Esophagus squamous epithelium (tissue), 5 donors: ENCODE results near the gene FTSJ1. TPM values are rescaled to one million over a fixed set of nuclear protein-coding genes. Genes with fewer than 3 reads are reported as not detected.
"Not testable (repeated sequence)": the region's sequence is repeated elsewhere in the genome, so short reads cannot be mapped to it uniquely, and the experiment has no call there.

Source experiments
- DNase-seq: peaks from one replicate; lab custom pipeline; 2025; lab: John Stamatoyannopoulos, UW
- H3K27ac ChIP-seq, 4 donors: fragments of 200-600 bp; sonication (generic); one replicate each; pipeline ENCODE4 v1.5.1; 2016 to 2019; ENCODE audit warnings: mild to moderate bottlenecking in 1 of 4
- H3K27me3 ChIP-seq, 4 donors: fragments of 200-600 bp; sonication (generic); 1 replicate in 3 of 4; 2 replicates in 1 of 4; pipeline versions ENCODE4 v1.5.1 to v1.6.0; 2017 to 2021; ENCODE audit warnings: antibody characterized with exemption in 1 of 4
- H3K36me3 ChIP-seq, 3 donors: fragments of 200-600 bp; sonication (generic); one replicate each; pipeline ENCODE4 v1.5.1; 2016 to 2019
- H3K4me1 ChIP-seq, 3 donors: fragments of 200-600 bp; sonication (generic); one replicate each; pipeline ENCODE4 v1.5.1; 2017 to 2019
- H3K4me3 ChIP-seq, 4 donors: fragments of 200-600 bp; sonication (generic); 1 replicate in 3 of 4; 2 replicates in 1 of 4; pipeline ENCODE4 v1.5.1; 2016 to 2019; ENCODE audit warnings: mild to moderate bottlenecking in 2 of 4, moderate library complexity in 1 of 4
- H3K9me3 ChIP-seq, 3 donors: fragments of 200-600 bp; sonication (generic); one replicate each; pipeline ENCODE4 v1.5.1; 2016 to 2019
- CTCF ChIP-seq, 6 experiments: fragments of 450-650 bp in 4 of 6; fragments of 200-600 bp in 2 of 6; sonication (generic) in 2 of 6; IDR thresholded peaks; one replicate each; pipeline ENCODE4 v1.5.1; 2016 to 2019; ENCODE audit warnings: antibody characterized with exemption in 6 of 6, mild to moderate bottlenecking in 4 of 6, moderate library complexity in 4 of 6
- POLR2A ChIP-seq, 4 donors: fragments of 450-650 bp; IDR thresholded peaks; one replicate each; pipeline ENCODE4 v1.6.1; 2017; ENCODE audit warnings: antibody characterized with exemption in 4 of 4, mild to moderate bottlenecking in 4 of 4, moderate library complexity in 3 of 4
- WGBS, 2 donors: methylation state at CpG; one replicate each; pipeline ENCODE4 v1.1.5; 2018; 5-methylcytosine and 5-hydroxymethylcytosine counted together
- intact Hi-C: fragments of 100-400 bp; cut with DNase I; formaldehyde crosslinking; loops from one replicate; pipeline ENCODE4 v1.15.0; 2022
- total RNA-seq, 4 donors: library from RNA; depleted of rRNA; stranded (reverse); fragments of >200 nt; gene quantifications; one replicate each; pipeline ENCODE4 v1.1.0, GENCODE V29; 2016
- donor health status: DM: yes; HTN: yes; CAD: no.

The FTSJ1 gene
- total RNA-seq, result 10 to 100 TPM; 33.4 to 61.8 (median 45.8) TPM

DNA sequence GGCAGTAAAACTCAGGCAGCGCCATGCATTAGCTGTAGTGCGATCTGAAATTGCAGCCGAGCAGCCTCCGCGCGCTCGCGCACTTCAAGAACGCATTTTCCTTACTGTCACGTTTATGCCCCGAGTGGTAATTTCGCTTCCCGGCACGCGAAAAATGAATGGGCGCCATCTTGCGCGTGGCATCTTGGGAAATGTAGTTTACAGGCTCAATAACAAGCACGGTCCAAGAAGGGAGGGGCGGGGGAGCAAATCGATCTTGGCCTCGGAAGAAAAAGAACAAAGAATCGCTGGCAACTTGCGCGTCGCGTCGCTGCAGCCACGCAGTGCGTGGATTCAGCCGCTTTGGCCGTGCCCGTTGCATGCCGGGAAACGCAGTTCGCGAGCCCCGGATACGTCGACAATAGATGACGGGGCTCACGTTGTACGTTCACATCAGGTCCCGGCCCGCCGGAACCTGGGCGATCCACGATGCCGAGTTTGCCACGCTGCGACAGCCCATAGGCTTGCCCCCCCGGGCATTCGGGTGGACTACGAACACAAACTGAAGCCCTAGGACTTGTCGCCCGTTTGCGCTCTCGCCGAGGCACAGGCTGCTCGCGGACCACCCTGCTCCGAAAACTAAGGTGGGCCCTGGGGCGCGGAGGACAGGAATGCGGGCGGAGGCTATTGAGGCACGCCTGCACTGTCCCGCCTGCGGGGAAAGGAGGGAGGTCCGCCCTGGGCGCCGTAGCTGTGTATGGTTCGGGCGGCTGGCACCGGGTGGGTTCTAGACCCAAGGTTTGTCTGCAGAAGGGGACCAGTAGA is at the start of gene FTSJ1:
Gene FTSJ1, plus strand, starts transcription at position 426 of the 804 bp plus-strand sequence. CDS start 1,849 bp downstream, outside the sequence.
- TF ChIP-seq CTCF (IDR thresholded peaks at IDR 0.05), result peak in 1 of 6 experiments; percentile 26
- TF ChIP-seq POLR2A (IDR thresholded peaks at IDR 0.05), result peak in 1 of 4 donors; percentile 50
- Histone ChIP-seq H3K4me3 (peak within 1 kb of the TSS; percentile 62 to 77 (median 69)), H3K27ac (peak within 1 kb of the TSS; percentile 86 to 89 (median 88)), H3K36me3 (peaks cover 0 to 7% (median 2%) of the 10 kb centered on the region in 3 donors), H3K4me1 (peaks cover 0 to 25% (median 3%) of the 10 kb centered on the region in 3 donors), H3K9me3 (no peaks in the 10 kb centered on the region), H3K27me3 (no peaks in the 10 kb centered on the region)
- DNase-seq, result peak; percentile 45
- 82% methylated on average over 23 of the region's 75 CpGs; no CpG with 5 or more reads in 1 of the 2 donors for WGBS, 2 donors
- intact Hi-C loops, result no loop called here

GRCh38 chrX:48427027-48427716 is 48.8 kb upstream of the FTSJ1 start:
- H3K4me3 ChIP-seq, DNase-seq, H3K9me3 ChIP-seq, intact Hi-C loops, H3K4me1 ChIP-seq, H3K27me3 ChIP-seq, H3K27ac ChIP-seq, H3K36me3 ChIP-seq: not testable (repeated sequence)
- WGBS, 2 donors, result no CpG with 5 or more reads among the region's 12 CpGs

GRCh38 chrX:48429606-48430005 is 46.4 kb upstream of the FTSJ1 start:
- H3K27me3 ChIP-seq, H3K4me3 ChIP-seq, H3K27ac ChIP-seq, intact Hi-C loops, H3K36me3 ChIP-seq, H3K4me1 ChIP-seq, DNase-seq, H3K9me3 ChIP-seq: not testable (repeated sequence)
- whole genome bisulfite sequencing, 2 donors, result 48 to 57% methylated on average over 5 of the region's 5 CpGs

GRCh38 chrX:48430166-48430565 is 45.8 kb upstream of the FTSJ1 start:
- H3K27me3 ChIP-seq, H3K27ac ChIP-seq, H3K9me3 ChIP-seq, intact Hi-C loops, H3K4me1 ChIP-seq, H3K36me3 ChIP-seq, DNase-seq, H3K4me3 ChIP-seq: not testable (repeated sequence)
- WGBS, 2 donors, result 72 to 86% methylated on average over 2 to 4 of the region's 4 CpGs

DNA sequence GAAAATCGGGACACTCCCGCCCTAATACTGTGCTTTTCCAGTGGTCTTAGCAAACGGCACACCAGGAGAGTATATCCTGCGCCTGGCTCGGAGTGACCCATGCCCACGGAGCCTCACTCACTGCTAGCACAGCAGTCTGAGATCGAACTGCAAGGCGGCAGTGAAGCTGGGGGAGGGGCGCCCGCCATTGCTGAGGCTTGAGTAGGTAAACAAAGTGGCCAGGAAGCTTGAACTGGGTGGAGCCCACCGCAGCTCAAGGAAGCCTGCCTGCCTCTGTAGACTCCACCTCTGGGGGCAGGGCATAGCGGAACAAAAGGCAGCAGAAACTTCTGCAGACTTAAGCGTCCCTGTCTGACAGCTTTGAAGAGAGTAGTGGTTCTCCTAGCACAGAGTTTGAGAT is 42.3 kb upstream of the FTSJ1 start:
- DNase-seq, H3K4me1 ChIP-seq, H3K4me3 ChIP-seq, H3K27me3 ChIP-seq, intact Hi-C loops, H3K9me3 ChIP-seq, H3K27ac ChIP-seq, H3K36me3 ChIP-seq: not testable (repeated sequence)
- 57 to 82% methylated on average over 2 to 3 of the region's 13 CpGs for WGBS, 2 donors

- DNase-seq, H3K27me3 ChIP-seq, H3K27ac ChIP-seq, H3K4me1 ChIP-seq, H3K36me3 ChIP-seq, H3K4me3 ChIP-seq, intact Hi-C loops, H3K9me3 ChIP-seq: not testable (repeated sequence)
- WGBS, 2 donors, result 87 to 92% methylated on average over 6 of the region's 6 CpGs
These were observed 28.8 kb upstream of the FTSJ1 start for GRCh38 chrX:48447201-48447600.

DNA sequence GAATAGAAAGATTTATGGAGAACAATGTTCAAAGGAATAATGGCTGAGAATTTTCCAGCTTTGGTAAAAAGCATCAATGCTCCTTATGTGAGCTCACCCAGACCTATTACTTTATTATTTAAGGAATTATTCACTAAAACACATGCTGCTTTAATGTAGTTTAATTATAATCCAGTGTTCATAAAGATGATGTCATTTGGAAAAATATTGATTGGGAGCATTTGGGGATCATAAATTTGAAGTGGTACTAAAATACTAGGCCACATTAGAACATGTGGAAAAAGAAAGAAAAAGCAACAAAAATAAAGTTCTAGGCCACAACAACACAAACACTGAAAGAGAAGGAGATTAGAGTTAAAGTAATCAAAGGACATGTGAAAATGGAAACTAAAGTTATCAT is 25.9 kb upstream of the FTSJ1 start:
- Histone ChIP-seq H3K36me3 (no peaks in the 10 kb centered on the region), H3K4me3 (no peak overlapping the region)
- no peak for DNase-seq

More for the DNA sequence above, 25.9 kb upstream of the FTSJ1 start:
- H3K27me3 ChIP-seq, result no peaks in the 10 kb centered on the region
- H3K27ac ChIP-seq, result no peak overlapping the region
- intact Hi-C loops, result no loop called here
- no peak for TF ChIP-seq CTCF (IDR thresholded peaks at IDR 0.05)
- no peak for TF ChIP-seq POLR2A (IDR thresholded peaks at IDR 0.05)
- H3K9me3 ChIP-seq, result no peaks in the 10 kb centered on the region
- H3K4me1 ChIP-seq, result no peaks in the 10 kb centered on the region
